Measurements from ENCODE around the gene PCDH15. TPM values are rescaled to one million over a fixed set of nuclear protein-coding genes. Genes with fewer than 3 reads are reported as not detected.

The PCDH15 gene
- total RNA-seq, 4 donors from 2014 or later, result 0.32 TPM; not detected in 3

DNA sequence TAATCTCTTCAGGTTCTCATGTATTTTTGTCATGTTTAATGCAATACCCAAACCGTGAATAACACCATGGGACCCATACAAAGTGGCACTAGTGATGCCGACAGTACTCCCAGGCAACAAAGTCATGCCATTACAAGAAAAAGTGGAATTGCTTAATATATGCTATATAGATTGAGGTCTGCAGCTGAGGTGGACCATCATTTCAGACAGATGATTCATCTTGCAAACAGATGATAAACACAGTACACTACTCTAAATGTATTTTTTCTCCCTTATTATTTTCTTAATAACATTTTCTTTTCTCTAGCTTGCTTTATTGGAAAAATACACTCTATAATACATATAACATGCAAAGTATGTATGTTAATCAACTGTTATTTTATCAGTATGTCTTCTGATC, 14.6 kb upstream of the PCDH15 start:
- DNase-seq (ENCODE audit: low spot score), result no peak
- TF ChIP-seq, protein P1, sequence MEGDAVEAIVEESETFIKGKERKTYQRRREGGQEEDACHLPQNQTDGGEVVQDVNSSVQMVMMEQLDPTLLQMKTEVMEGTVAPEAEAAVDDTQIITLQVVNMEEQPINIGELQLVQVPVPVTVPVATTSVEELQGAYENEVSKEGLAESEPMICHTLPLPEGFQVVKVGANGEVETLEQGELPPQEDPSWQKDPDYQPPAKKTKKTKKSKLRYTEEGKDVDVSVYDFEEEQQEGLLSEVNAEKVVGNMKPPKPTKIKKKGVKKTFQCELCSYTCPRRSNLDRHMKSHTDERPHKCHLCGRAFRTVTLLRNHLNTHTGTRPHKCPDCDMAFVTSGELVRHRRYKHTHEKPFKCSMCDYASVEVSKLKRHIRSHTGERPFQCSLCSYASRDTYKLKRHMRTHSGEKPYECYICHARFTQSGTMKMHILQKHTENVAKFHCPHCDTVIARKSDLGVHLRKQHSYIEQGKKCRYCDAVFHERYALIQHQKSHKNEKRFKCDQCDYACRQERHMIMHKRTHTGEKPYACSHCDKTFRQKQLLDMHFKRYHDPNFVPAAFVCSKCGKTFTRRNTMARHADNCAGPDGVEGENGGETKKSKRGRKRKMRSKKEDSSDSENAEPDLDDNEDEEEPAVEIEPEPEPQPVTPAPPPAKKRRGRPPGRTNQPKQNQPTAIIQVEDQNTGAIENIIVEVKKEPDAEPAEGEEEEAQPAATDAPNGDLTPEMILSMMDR (IDR thresholded peaks at IDR 0.05), result no peak
- ATAC-seq (ENCODE audit: low FRiP score), result no peak

DNA sequence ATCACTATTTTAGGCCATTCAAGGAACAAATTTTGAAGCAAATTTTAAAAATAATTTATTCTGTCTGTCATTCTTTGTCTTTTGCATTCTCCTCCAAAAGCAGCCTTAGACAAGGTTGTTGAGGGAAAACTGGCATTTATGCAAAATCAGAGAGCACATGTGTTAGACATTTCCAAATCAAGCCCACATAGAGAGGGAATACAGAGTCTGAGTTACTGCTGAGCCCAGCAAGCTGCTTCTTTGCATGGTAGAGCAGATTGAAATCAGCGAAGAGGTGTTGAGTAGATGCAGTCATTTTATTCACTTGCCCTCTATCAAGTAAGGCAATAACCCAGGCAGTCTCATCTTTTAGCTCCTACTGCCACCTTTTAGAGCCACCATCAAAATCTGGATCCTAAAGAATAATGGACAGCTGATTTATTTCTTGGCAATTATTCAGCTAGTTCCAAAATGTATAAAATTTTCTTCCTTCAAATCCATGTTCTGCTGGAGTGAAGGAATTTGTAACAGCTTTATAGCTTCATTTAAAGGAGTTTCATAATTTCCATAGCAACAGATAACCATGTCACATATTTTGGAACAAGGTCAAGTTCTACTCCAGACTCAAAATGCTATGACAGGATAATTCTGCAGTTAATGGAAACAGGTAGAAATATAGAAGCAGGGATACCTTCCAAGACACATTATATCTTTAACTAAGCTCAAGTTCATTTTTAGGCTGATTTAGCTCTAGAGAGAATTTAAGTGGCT, 7.3 kb upstream of the PCDH15 start:
- ATAC-seq (ENCODE audit: low FRiP score) (no peak), DNase-seq (ENCODE audit: low spot score) (no peak)
- TF ChIP-seq, protein P1 (IDR thresholded peaks at IDR 0.05), result no peak

DNA sequence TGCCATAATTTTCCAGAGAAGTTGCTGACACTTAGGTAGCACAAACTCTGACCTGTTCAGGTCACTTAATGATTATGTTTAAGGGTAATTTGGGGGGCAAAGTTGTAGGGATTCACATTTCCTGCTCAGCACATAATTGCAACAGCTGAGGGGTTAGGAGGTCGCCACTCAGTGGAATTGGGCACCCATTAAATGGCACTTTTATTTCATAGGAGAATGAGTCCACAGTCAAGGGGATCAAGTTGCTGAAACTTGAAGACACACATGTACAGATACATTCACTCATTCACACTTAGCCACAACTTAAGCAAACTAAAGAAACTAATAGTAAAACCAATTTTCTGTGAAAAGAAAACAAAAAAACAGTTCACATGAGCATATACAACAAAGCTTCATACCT, 1.5 kb downstream of the PCDH15 start:
- DNase-seq (ENCODE audit: low spot score) (no peak), ATAC-seq (ENCODE audit: low FRiP score) (no peak)
- TF ChIP-seq, protein P1 (IDR thresholded peaks at IDR 0.05), result no peak

DNA sequence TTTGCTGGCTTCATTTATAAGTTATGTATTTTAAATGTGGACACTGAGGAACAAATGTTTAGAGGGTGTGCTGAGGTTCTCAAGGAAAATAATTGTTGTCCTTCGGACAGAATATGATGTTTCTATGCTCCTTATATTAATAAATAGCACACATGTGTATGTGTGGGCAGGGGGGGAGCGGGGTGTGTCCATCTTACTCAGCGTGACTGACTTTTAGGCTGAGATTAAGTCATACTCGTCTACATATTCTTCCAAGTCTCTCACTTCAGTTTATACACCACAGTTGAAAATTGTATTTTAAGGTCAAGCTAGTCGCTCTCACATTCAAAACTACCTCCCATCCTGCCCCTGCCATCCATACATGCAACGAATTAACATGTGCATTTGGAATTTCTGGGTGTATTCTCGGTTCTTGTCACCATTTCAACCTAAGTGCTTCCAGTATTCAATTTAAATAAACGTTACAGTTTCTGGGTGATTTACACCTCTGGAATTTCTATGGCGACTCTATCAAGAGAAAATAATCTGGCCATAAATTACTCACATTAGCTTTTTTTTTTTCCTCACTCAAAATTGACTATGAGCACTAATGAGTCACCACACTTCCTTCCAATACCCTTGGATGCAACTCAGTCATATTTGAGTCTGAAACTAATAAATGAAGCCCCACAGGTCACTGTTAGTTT, 3.3 kb downstream of the PCDH15 start:
- TF ChIP-seq, protein P1 (IDR thresholded peaks at IDR 0.05), result no peak
- ATAC-seq (ENCODE audit: low FRiP score), result no peak
- no peak for DNase-seq (ENCODE audit: low spot score)

DNA sequence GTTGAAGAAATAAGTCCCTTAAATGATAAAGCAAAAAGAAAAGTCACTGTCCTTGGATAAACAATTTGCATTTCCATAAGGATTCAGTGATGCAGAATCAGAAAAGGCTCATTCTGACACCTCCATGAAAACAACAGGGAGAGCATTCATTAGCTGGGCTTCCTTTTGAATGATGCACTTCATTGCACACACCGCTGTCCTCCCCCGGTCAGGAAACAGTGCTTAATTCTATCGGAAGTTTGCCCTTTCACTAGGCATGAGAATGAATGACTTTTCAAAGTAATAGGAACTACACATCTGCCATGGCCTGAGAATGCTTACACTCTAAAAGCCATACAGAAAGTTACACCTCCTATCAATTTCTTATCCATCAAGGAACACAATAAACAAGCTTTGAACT, 4.2 kb downstream of the PCDH15 start:
- DNase-seq (ENCODE audit: low spot score), result no peak
- TF ChIP-seq, protein P1 (IDR thresholded peaks at IDR 0.05), result no peak
- ATAC-seq (ENCODE audit: low FRiP score), result no peak

DNA sequence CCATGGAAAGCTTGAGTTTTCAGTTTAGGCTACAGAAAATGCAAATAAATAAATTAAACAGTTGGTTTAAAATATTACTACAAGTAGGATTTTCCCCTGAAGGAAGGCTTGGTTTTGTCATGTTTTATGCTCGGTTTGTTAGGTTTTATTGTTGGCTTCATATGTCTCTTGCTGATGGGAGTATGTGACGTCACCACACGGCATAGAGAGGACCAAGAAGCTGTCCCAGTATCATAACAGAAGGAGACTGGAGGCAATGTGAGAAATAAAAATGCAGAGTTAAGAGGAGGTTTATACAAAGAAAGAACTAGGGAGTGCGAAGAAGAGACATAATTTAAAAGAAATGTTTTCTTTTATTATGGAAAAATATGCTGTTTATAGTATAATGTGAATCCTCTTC, 24.4 kb downstream of the PCDH15 start:
- DNase-seq (ENCODE audit: low spot score) (no peak), ATAC-seq (ENCODE audit: low FRiP score) (no peak)
- TF ChIP-seq, protein P1 (IDR thresholded peaks at IDR 0.05), result no peak

Measured in omental fat pad (tissue), 4 donors.